Measurements from ENCODE around the gene EIF3A.

GRCh38 chr10:119028900-119029612, 51.6 kb downstream of the EIF3A start:
- no peak for TF ChIP-seq CTCF (tag by site-specific recombination; IDR thresholded peaks at IDR 0.05)
- no peak for TF ChIP-seq ZNF664 (tag by site-specific recombination; IDR thresholded peaks at IDR 0.05)
- no peak for TF ChIP-seq ZNF837 (tag by site-specific recombination; IDR thresholded peaks at IDR 0.05)
- no peak for TF ChIP-seq BCL11A (tag by site-specific recombination; IDR thresholded peaks at IDR 0.05; ENCODE audit: low read depth)
- TF ChIP-seq KLF7 (tag by site-specific recombination; IDR thresholded peaks at IDR 0.05; ENCODE audit: borderline replicate concordance), result no peak
- TF ChIP-seq KLF1 (tag by site-specific recombination; IDR thresholded peaks at IDR 0.05), result peak; percentile 56
- TF ChIP-seq ZNF654 (tag by site-specific recombination; IDR thresholded peaks at IDR 0.05; ENCODE audit: low read depth), result no peak
- no peak for TF ChIP-seq ZNF23 (tag by site-specific recombination; IDR thresholded peaks at IDR 0.05; ENCODE audit: borderline replicate concordance)
- no peak for TF ChIP-seq ZNF549 (tag by site-specific recombination; IDR thresholded peaks at IDR 0.05)
- no peak for TF ChIP-seq PRDM10 (tag by site-specific recombination; IDR thresholded peaks at IDR 0.05)
- TF ChIP-seq ZNF175 (tag by site-specific recombination; IDR thresholded peaks at IDR 0.05), result no peak
- no peak for TF ChIP-seq ZNF274 (IDR thresholded peaks at IDR 0.05; ENCODE audit: low read length)
- no peak for TF ChIP-seq ZNF274 (tag by site-specific recombination; IDR thresholded peaks at IDR 0.05; ENCODE audit: borderline replicate concordance)

Measured in HEK293 (cell line).